PC-9 (cell line): ENCODE measurements around the gene ADARB2. TPM values are rescaled to one million over a fixed set of nuclear protein-coding genes. Genes with fewer than 3 reads are reported as not detected.

ENCODE experiments used
- BruUV-seq: library from RNA; stranded (reverse); fragments of 400-500 nt; replicated peaks from 2 replicates; lab custom pipeline; 2021; lab: Mats Ljungman, UMichigan
- CTCF ChIA-PET: fragments of 300-600 bp; sonication (Branson Sonifier 250); formaldehyde crosslinking; loops from one replicate; lab custom pipeline; 2022; ENCODE audit warnings: antibody characterized with exemption; lab: Charles Lee
- POLR2A ChIA-PET: fragments of 300-600 bp; sonication (Branson Sonifier 250); formaldehyde crosslinking; loops from one replicate; lab custom pipeline; 2022; ENCODE audit warnings: antibody characterized with exemption; ENCODE audit not compliant: unreplicated experiment; lab: Charles Lee
- DNase-seq, 2 experiments: peaks; one replicate each; pipeline versions ENCODE4 v3.0.0 to v3.0.0-alpha.2; 2015 to 2022; ENCODE audit warnings: mixed read lengths in 1 of 2
- H2AFZ ChIP-seq: fragments of 200-600 bp; sonication (generic); 2 replicates; pipeline ENCODE4 v1.8.1; 2017; ENCODE audit warnings: antibody characterized with exemption
- H3F3A ChIP-seq: fragments of 200-600 bp; sonication (generic); 2 replicates; pipeline ENCODE4 v1.8.1; 2017; ENCODE audit warnings: antibody characterized with exemption, mild to moderate bottlenecking, low read depth; ENCODE audit not compliant: insufficient read depth
- H3K27ac ChIP-seq: fragments of 200-600 bp; sonication (generic); 2 replicates; pipeline ENCODE4 v1.6.1; 2016; ENCODE audit warnings: mixed run types
- H3K27me3 ChIP-seq: fragments of 200-600 bp; sonication (generic); 2 replicates; pipeline ENCODE4 v1.6.1; 2016; ENCODE audit warnings: low read depth, mixed run types; ENCODE audit not compliant: insufficient read depth
- H3K36me3 ChIP-seq: fragments of 200-600 bp; sonication (generic); 2 replicates; pipeline ENCODE4 v1.6.1; 2016; ENCODE audit warnings: low read depth, mixed run types
- H3K4me1 ChIP-seq: fragments of 200-600 bp; sonication (generic); replicated peaks from 2 replicates; pipeline ENCODE4 v1.6.1; 2016; ENCODE audit warnings: mixed run types; ENCODE audit not compliant: insufficient read depth
- H3K4me2 ChIP-seq: fragments of 200-600 bp; sonication (generic); 2 replicates; pipeline ENCODE4 v1.6.1; 2017; ENCODE audit warnings: mixed run types
- H3K4me3 ChIP-seq: fragments of 200-600 bp; sonication (generic); 2 replicates; pipeline ENCODE4 v1.6.1; 2016; ENCODE audit warnings: mixed run types
- H3K79me2 ChIP-seq: fragments of 200-600 bp; sonication (generic); 2 replicates; pipeline ENCODE4 v1.6.1; 2017; ENCODE audit warnings: low read depth, mixed run types
- H3K9me2 ChIP-seq: fragments of 200-600 bp; sonication (generic); 2 replicates; pipeline ENCODE4 v1.8.1; 2017; ENCODE audit warnings: mild to moderate bottlenecking; ENCODE audit not compliant: insufficient read depth
- H3K9me3 ChIP-seq: fragments of 200-600 bp; sonication (generic); 2 replicates; pipeline ENCODE4 v1.8.1; 2016; ENCODE audit warnings: low read depth; ENCODE audit not compliant: insufficient read depth
- H4K20me1 ChIP-seq: fragments of 200-600 bp; sonication (generic); 2 replicates; pipeline ENCODE4 v1.8.1; 2017; ENCODE audit not compliant: insufficient read depth
- EZH2 ChIP-seq: fragments of 200-600 bp; sonication (generic); IDR thresholded peaks from 2 replicates; pipeline ENCODE4 v1.8.0; 2017; ENCODE audit warnings: antibody characterized with exemption, low read depth
- intact Hi-C: fragments of 100-400 bp; cut with micrococcal nuclease; formaldehyde crosslinking; loops from one replicate; pipeline ENCODE4 v1.10.0; 2022; ENCODE audit not compliant: unreplicated experiment
- total RNA-seq: library from RNA; stranded (reverse); gene quantifications from 2 replicates; pipeline ENCODE4 v1.2.3, GENCODE V29; 2021
- TF ChIP-seq, protein P1 (sequence below): fragments of 200-600 bp; sonication (generic); conservative IDR thresholded peaks from 2 replicates; pipeline ENCODE4 v1.6.1; 2017; ENCODE audit warnings: mixed run types, antibody characterized with exemption, mild to moderate bottlenecking, moderate library complexity

The ADARB2 gene
- total RNA-seq, 1 experiment from 2014 or later, result not detected

DNA sequence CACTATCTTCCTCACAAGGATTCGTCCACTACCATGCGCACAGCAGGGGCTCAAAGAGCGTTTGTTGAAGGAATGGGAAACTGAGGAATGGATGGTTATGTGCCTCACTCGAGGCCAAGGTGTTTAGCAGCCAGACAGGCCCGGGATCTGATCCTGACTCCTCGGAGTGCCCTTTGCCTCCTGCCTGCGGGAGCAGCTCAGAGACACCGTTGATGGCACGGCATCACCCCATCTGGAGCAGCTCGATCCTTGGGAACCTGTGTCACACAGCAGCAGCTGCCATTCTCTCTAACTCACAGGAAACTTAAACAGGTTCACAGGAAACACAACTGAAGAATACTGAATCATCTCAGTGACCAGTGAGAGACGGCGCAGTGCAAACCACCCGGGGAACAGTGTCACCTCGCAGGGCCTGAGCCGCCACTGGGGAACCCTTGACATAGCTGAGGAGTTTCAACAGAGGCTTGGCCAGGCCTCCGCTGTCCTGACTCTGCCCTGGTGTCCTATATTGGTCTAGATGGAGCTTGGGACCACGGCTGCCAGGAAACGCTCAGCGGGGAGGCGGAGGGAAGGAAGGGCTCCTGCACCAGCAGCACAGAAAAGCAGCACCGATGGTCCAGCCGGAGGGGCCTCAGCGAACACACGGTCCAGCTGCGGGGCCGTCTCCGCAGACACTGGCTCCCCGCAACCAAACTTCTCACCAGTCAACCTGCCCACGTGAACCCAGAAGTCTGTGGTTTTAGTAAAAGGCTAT is 169.4 kb downstream of the ADARB2 start:
- Histone ChIP-seq H2AFZ (no peak overlapping the region), H3K4me2 (no peak overlapping the region), H3F3A (no peaks in the 10 kb centered on the region), H3K4me1 (no peaks in the 10 kb centered on the region), H3K9me3 (no peaks in the 10 kb centered on the region), H3K79me2 (no peaks in the 10 kb centered on the region), H3K4me3 (no peak overlapping the region), H3K9me2 (no peaks in the 10 kb centered on the region), H3K27ac (no peak overlapping the region), H4K20me1 (no peaks in the 10 kb centered on the region), H3K27me3 (peaks cover 45% of the 10 kb centered on the region), H3K36me3 (no peaks in the 10 kb centered on the region)
- TF ChIP-seq EZH2, result no peak
- TF ChIP-seq, protein P1, sequence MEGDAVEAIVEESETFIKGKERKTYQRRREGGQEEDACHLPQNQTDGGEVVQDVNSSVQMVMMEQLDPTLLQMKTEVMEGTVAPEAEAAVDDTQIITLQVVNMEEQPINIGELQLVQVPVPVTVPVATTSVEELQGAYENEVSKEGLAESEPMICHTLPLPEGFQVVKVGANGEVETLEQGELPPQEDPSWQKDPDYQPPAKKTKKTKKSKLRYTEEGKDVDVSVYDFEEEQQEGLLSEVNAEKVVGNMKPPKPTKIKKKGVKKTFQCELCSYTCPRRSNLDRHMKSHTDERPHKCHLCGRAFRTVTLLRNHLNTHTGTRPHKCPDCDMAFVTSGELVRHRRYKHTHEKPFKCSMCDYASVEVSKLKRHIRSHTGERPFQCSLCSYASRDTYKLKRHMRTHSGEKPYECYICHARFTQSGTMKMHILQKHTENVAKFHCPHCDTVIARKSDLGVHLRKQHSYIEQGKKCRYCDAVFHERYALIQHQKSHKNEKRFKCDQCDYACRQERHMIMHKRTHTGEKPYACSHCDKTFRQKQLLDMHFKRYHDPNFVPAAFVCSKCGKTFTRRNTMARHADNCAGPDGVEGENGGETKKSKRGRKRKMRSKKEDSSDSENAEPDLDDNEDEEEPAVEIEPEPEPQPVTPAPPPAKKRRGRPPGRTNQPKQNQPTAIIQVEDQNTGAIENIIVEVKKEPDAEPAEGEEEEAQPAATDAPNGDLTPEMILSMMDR, result no peak
- no TSS peak for BruUV-seq
- ChIA-PET POLR2A (no interaction called here), CTCF (no interaction called here)
- intact Hi-C loops, result no loop called here
- no peak for DNase-seq

DNA sequence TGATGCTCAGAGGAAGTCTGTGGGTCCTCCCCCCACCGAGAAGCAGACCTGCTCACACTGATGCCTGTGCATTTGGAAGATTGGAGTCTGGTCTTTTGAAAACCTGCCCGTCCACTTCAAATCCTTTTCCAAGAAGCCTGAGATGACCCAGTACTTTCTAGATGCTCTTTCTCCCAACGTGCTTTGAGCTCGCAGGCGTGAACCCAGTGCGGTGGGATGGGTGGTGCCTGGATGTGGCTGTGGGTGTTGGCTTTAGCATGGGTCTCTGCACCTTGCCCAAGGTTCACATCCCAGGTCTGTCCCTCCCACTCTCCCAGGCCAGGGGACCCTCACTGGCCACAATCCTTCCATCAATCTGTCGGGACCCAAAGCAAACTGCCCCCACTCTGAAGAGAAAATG is 170.2 kb downstream of the ADARB2 start:
- no peaks in the 10 kb centered on the region for H3K9me2 ChIP-seq
- BruUV-seq, result no TSS peak
- no peaks in the 10 kb centered on the region for H3K36me3 ChIP-seq
- H3K4me3 ChIP-seq, result no peak overlapping the region
- no peak for DNase-seq
- CTCF ChIA-PET, result no interaction called here
- no peaks in the 10 kb centered on the region for H3K4me1 ChIP-seq
- H3K4me2 ChIP-seq, result no peak overlapping the region
- peaks cover 45% of the 10 kb centered on the region for H3K27me3 ChIP-seq
- no peaks in the 10 kb centered on the region for H3K79me2 ChIP-seq
- no peaks in the 10 kb centered on the region for H4K20me1 ChIP-seq
- H3K27ac ChIP-seq, result no peak overlapping the region
- TF ChIP-seq, protein P1, result no peak
- TF ChIP-seq EZH2, result no peak
- no peaks in the 10 kb centered on the region for H3F3A ChIP-seq
- POLR2A ChIA-PET, result no interaction called here
- no peak overlapping the region for H2AFZ ChIP-seq
- H3K9me3 ChIP-seq, result no peaks in the 10 kb centered on the region
- intact Hi-C loops, result no loop called here

DNA sequence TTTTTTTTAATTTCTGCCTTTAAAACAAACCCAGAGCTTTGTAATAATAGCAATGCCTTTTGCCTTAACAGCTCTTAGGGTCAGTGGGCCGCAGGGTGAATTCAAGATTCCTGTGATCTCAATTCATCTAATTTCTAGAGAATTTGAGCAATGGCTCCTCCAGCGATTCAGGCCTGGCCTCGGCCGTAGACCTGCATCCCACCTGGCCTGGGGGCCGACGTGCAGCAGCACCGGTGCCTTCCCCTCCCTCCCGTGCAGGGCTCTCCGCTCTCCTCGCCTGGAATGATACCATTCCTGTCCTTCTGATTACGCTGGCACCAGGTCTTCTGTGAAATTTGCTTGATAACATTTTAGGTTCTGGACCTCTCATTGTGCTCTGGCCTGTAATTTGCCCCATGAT is 172.5 kb downstream of the ADARB2 start:
- TF ChIP-seq, protein P1, result no peak
- no peak for TF ChIP-seq EZH2
- no peak overlapping the region for H2AFZ ChIP-seq
- BruUV-seq, result no TSS peak
- no peaks in the 10 kb centered on the region for H3K36me3 ChIP-seq
- intact Hi-C loops, result no loop called here
- no peak overlapping the region for H3K4me2 ChIP-seq
- H3K9me3 ChIP-seq, result no peaks in the 10 kb centered on the region
- H4K20me1 ChIP-seq, result no peaks in the 10 kb centered on the region
- ChIA-PET POLR2A (no interaction called here), CTCF (no interaction called here)
- no peak for DNase-seq
- H3F3A ChIP-seq, result no peaks in the 10 kb centered on the region
- no peaks in the 10 kb centered on the region for H3K79me2 ChIP-seq
- H3K4me3 ChIP-seq, result no peak overlapping the region
- H3K4me1 ChIP-seq, result no peaks in the 10 kb centered on the region
- no peak overlapping the region for H3K27ac ChIP-seq
- peaks cover 53% of the 10 kb centered on the region for H3K27me3 ChIP-seq
- H3K9me2 ChIP-seq, result no peaks in the 10 kb centered on the region
